Testis (tissue), 2 donors: ENCODE measurements around the gene RESP18.

ENCODE experiments used
- CTCF ChIP-seq, 3 experiments: fragments of 450-650 bp in 2 of 3; fragments of 200-600 bp in 1 of 3; sonication (generic) in 1 of 3; IDR thresholded peaks; one replicate each; pipeline ENCODE4 v1.5.1; 2016 to 2019; ENCODE audit warnings: antibody characterized with exemption in 3 of 3, mild to moderate bottlenecking in 2 of 3, moderate library complexity in 1 of 3
- POLR2A ChIP-seq: fragments of 450-650 bp; IDR thresholded peaks from one replicate; pipeline ENCODE4 v1.6.1; 2017; ENCODE audit warnings: antibody characterized with exemption, mild to moderate bottlenecking, moderate library complexity

GRCh38 chr2:219297766-219298456 lies 34.6 kb downstream of the RESP18 start:
- no peak for TF ChIP-seq CTCF (IDR thresholded peaks at IDR 0.05)
- TF ChIP-seq POLR2A = no peak
